WTC11 (cell line): Measurements from ENCODE around the gene DPP9. TPM values are rescaled to one million over a fixed set of nuclear protein-coding genes. Genes with fewer than 3 reads are reported as not detected.

Source experiments
- ATAC-seq: fragments of 200-7000 bp; cut with Tn5 transposase; 2 replicates; pipeline ENCODE4 v1.10.0; 2021; ENCODE audit warnings: mild to moderate bottlenecking, moderate library complexity
- CTCF ChIA-PET: fragments of 300-600 bp; sonication (Branson Sonifier 250); formaldehyde crosslinking; loops from one replicate; lab custom pipeline; 2021; ENCODE audit warnings: antibody characterized with exemption; lab: Charles Lee
- POLR2A ChIA-PET: fragments of 350-600 bp; sonication (Branson Sonifier 250); formaldehyde crosslinking; loops from one replicate; lab custom pipeline; 2021; ENCODE audit warnings: antibody characterized with exemption; lab: Charles Lee
- DNase-seq: peaks from one replicate; pipeline ENCODE4 v3.0.0; 2021; ENCODE audit warnings: low spot score
- H3K27ac Mint-ChIP-seq: 2 replicates; pipeline ENCODE4 v1.8.0; 2021; ENCODE audit warnings: mixed read lengths
- H3K27me3 Mint-ChIP-seq: 2 replicates; pipeline ENCODE4 v1.8.0; 2021; ENCODE audit warnings: low read depth, mild to moderate bottlenecking, moderate library complexity, mixed read lengths
- H3K36me3 Mint-ChIP-seq: 2 replicates; pipeline ENCODE4 v1.8.0; 2021; ENCODE audit warnings: mixed read lengths
- H3K4me1 Mint-ChIP-seq: 2 replicates; pipeline ENCODE4 v1.8.0; 2022; ENCODE audit warnings: mixed read lengths
- H3K4me3 Mint-ChIP-seq: 2 replicates; pipeline ENCODE4 v1.8.0; 2021; ENCODE audit warnings: mild to moderate bottlenecking, moderate library complexity, mixed read lengths
- H3K9me3 Mint-ChIP-seq: 2 replicates; pipeline ENCODE4 v1.8.0; 2021; ENCODE audit warnings: mixed read lengths
- CREM ChIP-seq: sonication (generic); formaldehyde crosslinking; IDR thresholded peaks from 2 replicates; pipeline ENCODE4 v1.8.1; 2022; ENCODE audit warnings: mild to moderate bottlenecking, missing genetic modification reagents, moderate library complexity
- ELF4 ChIP-seq: sonication (generic); formaldehyde crosslinking; IDR thresholded peaks from 2 replicates; pipeline ENCODE4 v1.8.1; 2022; ENCODE audit warnings: low read depth, mild to moderate bottlenecking, moderate library complexity, missing genetic modification reagents
- ETV6 ChIP-seq: sonication (generic); formaldehyde crosslinking; IDR thresholded peaks from 2 replicates; pipeline ENCODE4 v1.8.1; 2022; ENCODE audit warnings: mild to moderate bottlenecking, missing genetic modification reagents
- FOXJ3 ChIP-seq: sonication (generic); formaldehyde crosslinking; IDR thresholded peaks from 2 replicates; pipeline ENCODE4 v1.9.0; 2021; ENCODE audit warnings: missing genetic modification reagents, mild to moderate bottlenecking, borderline replicate concordance
- HMGA2 ChIP-seq: fragments of 250-450 bp; sonication (Bioruptor Pico); IDR thresholded peaks from 2 replicates; pipeline ENCODE4 v1.4.0; 2021; ENCODE audit warnings: mild to moderate bottlenecking, moderate library complexity
- KAT7 ChIP-seq: sonication (generic); formaldehyde crosslinking; IDR thresholded peaks from 2 replicates; pipeline ENCODE4 v1.8.1; 2023; ENCODE audit warnings: missing genetic modification reagents, mild to moderate bottlenecking, borderline replicate concordance
- MYBL2 ChIP-seq: sonication (generic); formaldehyde crosslinking; IDR thresholded peaks from 2 replicates; pipeline ENCODE4 v1.8.1; 2023; ENCODE audit warnings: mild to moderate bottlenecking, moderate library complexity, missing genetic modification reagents
- NFATC4 ChIP-seq: fragments of 250-450 bp; sonication (Bioruptor Pico); IDR thresholded peaks from 2 replicates; pipeline ENCODE4 v1.9.0; 2021; ENCODE audit warnings: mild to moderate bottlenecking
- NFYB ChIP-seq: sonication (generic); formaldehyde crosslinking; conservative IDR thresholded peaks from 2 replicates; pipeline ENCODE4 v1.8.0; 2022; ENCODE audit warnings: low read depth, missing genetic modification reagents
- OVOL2 ChIP-seq: fragments of 250-450 bp; sonication (Bioruptor Pico); IDR thresholded peaks from 2 replicates; pipeline ENCODE4 v1.9.0; 2021; ENCODE audit warnings: mild to moderate bottlenecking, borderline replicate concordance
- RORB ChIP-seq: fragments of 250-450 bp; sonication (Bioruptor Pico); IDR thresholded peaks from 2 replicates; pipeline ENCODE4 v1.9.0; 2021; ENCODE audit warnings: mild to moderate bottlenecking
- SP1 ChIP-seq: sonication (generic); formaldehyde crosslinking; conservative IDR thresholded peaks from 2 replicates; pipeline ENCODE4 v1.8.1; 2022; ENCODE audit warnings: missing genetic modification reagents
- TEAD1 ChIP-seq: sonication (generic); formaldehyde crosslinking; IDR thresholded peaks from 2 replicates; pipeline ENCODE4 v1.8.0; 2022; ENCODE audit warnings: mild to moderate bottlenecking, missing genetic modification reagents
- ZNF138 ChIP-seq: sonication (generic); formaldehyde crosslinking; conservative IDR thresholded peaks from 2 replicates; pipeline ENCODE4 v1.8.1; 2022; ENCODE audit warnings: mild to moderate bottlenecking, moderate library complexity, missing genetic modification reagents
- ZNF671 ChIP-seq: fragments of 250-450 bp; sonication (Bioruptor Pico); IDR thresholded peaks from 2 replicates; pipeline ENCODE4 v1.8.0; 2021; ENCODE audit warnings: mild to moderate bottlenecking
- total RNA-seq: library from RNA; stranded (reverse); gene quantifications from 3 replicates; pipeline ENCODE4 v1.2.3, GENCODE V29; 2021
- TF ChIP-seq, protein P1 (sequence below): sonication (generic); formaldehyde crosslinking; IDR thresholded peaks from 2 replicates; pipeline ENCODE4 v1.8.1; 2023; ENCODE audit warnings: mild to moderate bottlenecking, moderate library complexity, missing genetic modification reagents
- TF ChIP-seq, protein P2 (sequence below): sonication (generic); formaldehyde crosslinking; IDR thresholded peaks from 2 replicates; pipeline ENCODE4 v1.8.0; 2023; ENCODE audit warnings: mild to moderate bottlenecking, missing genetic modification reagents
- TF ChIP-seq, protein P3 (sequence below): sonication (generic); formaldehyde crosslinking; IDR thresholded peaks from 2 replicates; pipeline ENCODE4 v1.8.1; 2022; ENCODE audit warnings: mild to moderate bottlenecking, moderate library complexity, missing genetic modification reagents
- TF ChIP-seq, protein P4 (sequence below): sonication (generic); formaldehyde crosslinking; IDR thresholded peaks from 2 replicates; pipeline ENCODE4 v1.8.0; 2022; ENCODE audit warnings: mild to moderate bottlenecking, missing genetic modification reagents
- TF ChIP-seq, protein P5 (sequence below): sonication (generic); formaldehyde crosslinking; IDR thresholded peaks from 2 replicates; pipeline ENCODE4 v1.8.0; 2023; ENCODE audit warnings: missing genetic modification reagents

Gene DPP9
- total RNA-seq, 1 experiment from 2014 or later: 52.9 TPM

DNA sequence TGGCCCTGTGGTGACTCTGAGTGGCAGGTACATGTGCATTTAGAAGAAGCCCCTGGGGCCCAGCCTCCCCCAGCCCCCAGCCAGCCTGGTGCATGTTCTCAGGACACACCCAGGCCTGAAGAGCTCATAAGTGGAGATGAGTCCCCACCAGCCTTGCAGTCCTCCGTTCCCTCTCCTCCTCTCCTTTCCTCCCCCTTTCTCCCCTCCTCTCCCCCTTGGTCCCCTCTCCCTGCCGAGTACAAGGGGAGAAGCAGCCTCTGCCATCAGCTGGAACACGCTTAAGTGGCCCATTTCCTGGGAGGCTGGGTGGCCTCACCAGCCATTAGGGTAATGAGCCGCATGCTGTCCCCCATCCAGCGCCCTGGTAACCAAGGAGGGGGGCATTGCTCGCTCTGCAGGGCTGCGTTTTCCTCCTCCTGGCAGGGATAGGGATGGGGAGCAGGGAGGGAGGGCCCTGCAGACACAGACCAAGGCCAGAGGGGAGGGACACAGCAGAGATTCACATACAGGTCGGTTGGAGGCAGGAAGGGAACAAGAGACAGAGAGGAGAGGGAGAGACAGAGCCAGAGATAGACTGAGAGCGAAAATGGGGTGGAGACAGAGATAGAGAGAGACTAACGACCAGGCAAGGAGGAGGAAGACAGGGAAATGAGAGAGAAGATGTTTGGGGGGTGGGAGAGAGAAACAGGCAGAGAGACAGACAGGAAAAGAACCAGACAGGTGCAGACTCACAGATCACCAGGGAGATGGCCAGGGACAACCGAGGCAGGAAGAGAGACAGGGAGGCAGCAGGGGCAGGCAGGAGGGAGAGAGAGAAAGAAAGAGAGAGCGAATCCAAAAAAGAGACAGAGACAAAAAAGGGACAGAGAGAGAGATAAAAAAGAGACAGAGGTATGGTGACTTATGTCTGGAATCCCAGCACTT, 19.3 kb upstream of the DPP9 start:
- peaks cover 15% of the 10 kb centered on the region for H3K4me1 Mint-ChIP-seq
- no peak for TF ChIP-seq ETV6 (CRISPR knock-in tag)
- TF ChIP-seq CREM (CRISPR knock-in tag): no peak
- TF ChIP-seq, protein P1, sequence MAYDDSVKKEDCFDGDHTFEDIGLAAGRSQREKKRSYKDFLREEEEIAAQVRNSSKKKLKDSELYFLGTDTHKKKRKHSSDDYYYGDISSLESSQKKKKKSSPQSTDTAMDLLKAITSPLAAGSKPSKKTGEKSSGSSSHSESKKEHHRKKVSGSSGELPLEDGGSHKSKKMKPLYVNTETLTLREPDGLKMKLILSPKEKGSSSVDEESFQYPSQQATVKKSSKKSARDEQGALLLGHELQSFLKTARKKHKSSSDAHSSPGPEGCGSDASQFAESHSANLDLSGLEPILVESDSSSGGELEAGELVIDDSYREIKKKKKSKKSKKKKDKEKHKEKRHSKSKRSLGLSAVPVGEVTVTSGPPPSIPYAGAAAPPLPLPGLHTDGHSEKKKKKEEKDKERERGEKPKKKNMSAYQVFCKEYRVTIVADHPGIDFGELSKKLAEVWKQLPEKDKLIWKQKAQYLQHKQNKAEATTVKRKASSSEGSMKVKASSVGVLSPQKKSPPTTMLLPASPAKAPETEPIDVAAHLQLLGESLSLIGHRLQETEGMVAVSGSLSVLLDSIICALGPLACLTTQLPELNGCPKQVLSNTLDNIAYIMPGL (CRISPR knock-in tag): no peak
- TF ChIP-seq, protein P2, sequence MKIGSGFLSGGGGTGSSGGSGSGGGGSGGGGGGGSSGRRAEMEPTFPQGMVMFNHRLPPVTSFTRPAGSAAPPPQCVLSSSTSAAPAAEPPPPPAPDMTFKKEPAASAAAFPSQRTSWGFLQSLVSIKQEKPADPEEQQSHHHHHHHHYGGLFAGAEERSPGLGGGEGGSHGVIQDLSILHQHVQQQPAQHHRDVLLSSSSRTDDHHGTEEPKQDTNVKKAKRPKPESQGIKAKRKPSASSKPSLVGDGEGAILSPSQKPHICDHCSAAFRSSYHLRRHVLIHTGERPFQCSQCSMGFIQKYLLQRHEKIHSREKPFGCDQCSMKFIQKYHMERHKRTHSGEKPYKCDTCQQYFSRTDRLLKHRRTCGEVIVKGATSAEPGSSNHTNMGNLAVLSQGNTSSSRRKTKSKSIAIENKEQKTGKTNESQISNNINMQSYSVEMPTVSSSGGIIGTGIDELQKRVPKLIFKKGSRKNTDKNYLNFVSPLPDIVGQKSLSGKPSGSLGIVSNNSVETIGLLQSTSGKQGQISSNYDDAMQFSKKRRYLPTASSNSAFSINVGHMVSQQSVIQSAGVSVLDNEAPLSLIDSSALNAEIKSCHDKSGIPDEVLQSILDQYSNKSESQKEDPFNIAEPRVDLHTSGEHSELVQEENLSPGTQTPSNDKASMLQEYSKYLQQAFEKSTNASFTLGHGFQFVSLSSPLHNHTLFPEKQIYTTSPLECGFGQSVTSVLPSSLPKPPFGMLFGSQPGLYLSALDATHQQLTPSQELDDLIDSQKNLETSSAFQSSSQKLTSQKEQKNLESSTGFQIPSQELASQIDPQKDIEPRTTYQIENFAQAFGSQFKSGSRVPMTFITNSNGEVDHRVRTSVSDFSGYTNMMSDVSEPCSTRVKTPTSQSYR (CRISPR knock-in tag): no peak
- TF ChIP-seq HMGA2: no peak
- no peak for TF ChIP-seq NFYB (CRISPR knock-in tag)
- TF ChIP-seq, protein P3, sequence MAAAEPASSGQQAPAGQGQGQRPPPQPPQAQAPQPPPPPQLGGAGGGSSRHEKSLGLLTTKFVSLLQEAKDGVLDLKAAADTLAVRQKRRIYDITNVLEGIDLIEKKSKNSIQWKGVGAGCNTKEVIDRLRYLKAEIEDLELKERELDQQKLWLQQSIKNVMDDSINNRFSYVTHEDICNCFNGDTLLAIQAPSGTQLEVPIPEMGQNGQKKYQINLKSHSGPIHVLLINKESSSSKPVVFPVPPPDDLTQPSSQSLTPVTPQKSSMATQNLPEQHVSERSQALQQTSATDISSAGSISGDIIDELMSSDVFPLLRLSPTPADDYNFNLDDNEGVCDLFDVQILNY: no peak
- TF ChIP-seq TEAD1 (CRISPR knock-in tag): peak; percentile 50; the same call in 1 of the 2 replicates
- no peak for TF ChIP-seq OVOL2 (CRISPR knock-in tag)
- TF ChIP-seq, protein P4, sequence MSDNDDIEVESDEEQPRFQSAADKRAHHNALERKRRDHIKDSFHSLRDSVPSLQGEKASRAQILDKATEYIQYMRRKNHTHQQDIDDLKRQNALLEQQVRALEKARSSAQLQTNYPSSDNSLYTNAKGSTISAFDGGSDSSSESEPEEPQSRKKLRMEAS (CRISPR knock-in tag): 0 out of 2 replicates have a peak, but pooled peaks have one; percentile 22
- no peak for TF ChIP-seq RORB (CRISPR knock-in tag)
- no peak for TF ChIP-seq FOXJ3 (CRISPR knock-in tag)
- no peak for TF ChIP-seq NFATC4
- ChIA-PET POLR2A (interaction anchor here (0.6 kb wide), 1 partner anchor 305 kb away, joined by 3 read pairs; no protein-coding TSS in a partner anchor), CTCF (interaction anchor here (0.6 to 3.3 kb wide), 7 partner anchors 10 to 340 kb away, joined by 3 to 16 read pairs (median 3); partner anchors contain the start of gene FEM1A)
- DNase-seq (peak; percentile 45), ATAC-seq (peak; percentile 85)
- H3K4me3 Mint-ChIP-seq: peak overlapping the region; percentile 47
- H3K9me3 Mint-ChIP-seq: no peaks in the 10 kb centered on the region
- H3K27ac Mint-ChIP-seq: peak overlapping the region; percentile 22
- no peaks in the 10 kb centered on the region for H3K36me3 Mint-ChIP-seq
- no peaks in the 10 kb centered on the region; the same call in 1 of the 2 replicates for H3K27me3 Mint-ChIP-seq

DNA sequence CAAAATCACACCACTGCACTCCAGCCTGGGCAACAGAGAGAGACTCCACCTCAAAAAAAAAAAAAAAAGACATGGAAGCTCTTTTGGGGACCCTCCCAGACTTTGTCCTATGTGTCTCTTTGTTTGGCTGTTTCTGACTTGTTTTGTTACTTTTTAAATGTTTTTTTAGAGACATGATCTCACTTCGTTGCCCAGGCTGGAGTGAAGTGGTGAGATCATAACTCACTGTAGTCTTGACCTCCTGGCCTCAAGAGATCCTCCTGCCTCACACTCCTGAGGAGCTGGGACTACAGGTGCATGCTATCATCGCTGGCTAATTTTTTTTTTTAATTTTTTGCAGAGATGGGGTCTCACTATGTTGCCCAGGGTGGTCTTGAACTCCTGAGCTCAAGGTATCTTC, 16.4 kb upstream of the DPP9 start:
- Mint-ChIP-seq H3K27me3 (no peaks in the 10 kb centered on the region; the same call in 1 of the 2 replicates), H3K9me3 (no peaks in the 10 kb centered on the region), H3K36me3 (no peaks in the 10 kb centered on the region), H3K4me1 (peaks cover 17% of the 10 kb centered on the region)
- ATAC-seq: no peak
- TF ChIP-seq, protein P2 (CRISPR knock-in tag): no peak
- TF ChIP-seq FOXJ3 (CRISPR knock-in tag) (no peak), RORB (CRISPR knock-in tag) (no peak), ELF4 (CRISPR knock-in tag) (no peak), SP1 (no peak), ZNF138 (CRISPR knock-in tag) (no peak), MYBL2 (no peak), KAT7 (CRISPR knock-in tag) (no peak), ZNF671 (CRISPR knock-in tag) (no peak)
- TF ChIP-seq, protein P5, sequence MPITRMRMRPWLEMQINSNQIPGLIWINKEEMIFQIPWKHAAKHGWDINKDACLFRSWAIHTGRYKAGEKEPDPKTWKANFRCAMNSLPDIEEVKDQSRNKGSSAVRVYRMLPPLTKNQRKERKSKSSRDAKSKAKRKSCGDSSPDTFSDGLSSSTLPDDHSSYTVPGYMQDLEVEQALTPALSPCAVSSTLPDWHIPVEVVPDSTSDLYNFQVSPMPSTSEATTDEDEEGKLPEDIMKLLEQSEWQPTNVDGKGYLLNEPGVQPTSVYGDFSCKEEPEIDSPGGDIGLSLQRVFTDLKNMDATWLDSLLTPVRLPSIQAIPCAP: no peak
- TF ChIP-seq, all 79 proteins: peak for 0
- H3K4me3 Mint-ChIP-seq: no peak overlapping the region
- DNase-seq: no peak
- no peak overlapping the region for H3K27ac Mint-ChIP-seq
- ChIA-PET CTCF (interaction anchor here (3.3 to 3.4 kb wide), 2 partner anchors 51 to 70 kb away, joined by 16 to 17 read pairs; partner anchors contain the start of gene FEM1A), POLR2A (no interaction called here)
